WERI-Rb-1 (cell line): ENCODE results near the gene TPRN.

Experiments
- DNase-seq: peaks from one replicate; pipeline ENCODE4 v3.0.0-alpha.2; 2020
- H3K27ac ChIP-seq: fragments of 250-450 bp; sonication (Bioruptor Pico); 2 replicates; pipeline ENCODE4 v1.5.1; 2020; ENCODE audit warnings: mild to moderate bottlenecking, moderate library complexity
- H3K27me3 ChIP-seq: fragments of 250-450 bp; sonication (Bioruptor Pico); 2 replicates; pipeline ENCODE4 v1.5.1; 2021; ENCODE audit warnings: mild to moderate bottlenecking, low read depth, moderate library complexity; ENCODE audit not compliant: insufficient read depth, severe bottlenecking
- H3K36me3 ChIP-seq: fragments of 250-450 bp; sonication (Bioruptor Pico); 2 replicates; pipeline ENCODE4 v1.5.1; 2020; ENCODE audit warnings: mild to moderate bottlenecking, moderate library complexity
- H3K4me3 ChIP-seq: 2 replicates; pipeline ENCODE4 v1.5.1; 2011; ENCODE audit warnings: low read depth, mild to moderate bottlenecking, control low read depth, low read length
- H3K9me3 ChIP-seq: fragments of 250-450 bp; sonication (Bioruptor Pico); 2 replicates; pipeline ENCODE4 v1.5.1; 2021; ENCODE audit warnings: mild to moderate bottlenecking, moderate library complexity; ENCODE audit not compliant: severe bottlenecking
- CTCF ChIP-seq: IDR thresholded peaks from 2 replicates; pipeline ENCODE4 v1.5.1; 2011; ENCODE audit warnings: low read depth, mild to moderate bottlenecking, control low read depth, inconsistent platforms, low read length

The TPRN gene

GRCh38 chr9:137147793-137148160, 52.8 kb downstream of the TPRN start:
- Histone ChIP-seq H3K27ac (no peak overlapping the region), H3K9me3 (no peaks in the 10 kb centered on the region), H3K27me3 (no peaks in the 10 kb centered on the region), H3K36me3 (no peaks in the 10 kb centered on the region), H3K4me3 (no peak overlapping the region)
- no peak for TF ChIP-seq CTCF
- DNase-seq: no peak

- no peaks in the 10 kb centered on the region for H3K27me3 ChIP-seq
- no peaks in the 10 kb centered on the region for H3K9me3 ChIP-seq
- TF ChIP-seq CTCF: no peak
These were observed 53.3 kb downstream of the TPRN start for GRCh38 chr9:137147091-137147792.

GRCh38 chr9:137146527-137146918, 54.0 kb downstream of the TPRN start:
- no peak for TF ChIP-seq CTCF
- Histone ChIP-seq H3K4me3 (no peak overlapping the region), H3K9me3 (no peaks in the 10 kb centered on the region), H3K27ac (no peak overlapping the region), H3K27me3 (no peaks in the 10 kb centered on the region), H3K36me3 (no peaks in the 10 kb centered on the region)
- DNase-seq: no peak

More at GRCh38 chr9:137147091-137147792, 53.3 kb downstream of the TPRN start:
- Histone ChIP-seq H3K36me3 (no peaks in the 10 kb centered on the region), H3K4me3 (no peak overlapping the region), H3K27ac (no peak overlapping the region)
- no peak for DNase-seq

- Histone ChIP-seq H3K27ac (no peak overlapping the region), H3K9me3 (no peaks in the 10 kb centered on the region), H3K4me3 (no peak overlapping the region), H3K36me3 (no peaks in the 10 kb centered on the region), H3K27me3 (no peaks in the 10 kb centered on the region)
- TF ChIP-seq CTCF: no peak
- DNase-seq: no peak
These were observed 54.6 kb downstream of the TPRN start for GRCh38 chr9:137145731-137146526.

- H3K27me3 ChIP-seq: peaks cover 11% of the 10 kb centered on the region
- no peak overlapping the region for H3K27ac ChIP-seq
- H3K36me3 ChIP-seq: no peaks in the 10 kb centered on the region
- no peak for DNase-seq
- no peak overlapping the region for H3K4me3 ChIP-seq
- no peak for TF ChIP-seq CTCF
- no peaks in the 10 kb centered on the region for H3K9me3 ChIP-seq
These were observed 57.1 kb downstream of the TPRN start for GRCh38 chr9:137143459-137143858.
